H9 (cell line): ENCODE measurements around the gene UBE2B. TPM values are rescaled to one million over a fixed set of nuclear protein-coding genes. Genes with fewer than 3 reads are reported as not detected.

Experiments used
- DNase-seq: peaks from one replicate; pipeline ENCODE4 v3.0.0-alpha.2; 2017
- H2AFZ ChIP-seq: one replicate; pipeline ENCODE4 v1.6.1; 2013; ENCODE audit warnings: mild to moderate bottlenecking, low read length, control low read depth, moderate library complexity
- H2AK5ac ChIP-seq: 2 replicates; pipeline ENCODE4 v1.6.1; 2013; ENCODE audit warnings: low read length, control low read depth, mixed read lengths; ENCODE audit not compliant: insufficient read length
- H2BK120ac ChIP-seq: one replicate; pipeline ENCODE4 v1.6.1; 2013; ENCODE audit warnings: low read depth, mild to moderate bottlenecking, low read length, control low read depth, inconsistent platforms; ENCODE audit not compliant: poor library complexity, severe bottlenecking
- H2BK12ac ChIP-seq: 2 replicates; pipeline ENCODE4 v1.6.1; 2013; ENCODE audit warnings: low read length, control low read depth, mixed read lengths, low read depth; ENCODE audit not compliant: insufficient read length
- H2BK15ac ChIP-seq: 2 replicates; pipeline ENCODE4 v1.6.1; 2013; ENCODE audit warnings: low read depth, low read length, control low read depth
- H2BK20ac ChIP-seq: one replicate; pipeline ENCODE4 v1.6.1; 2013; ENCODE audit warnings: low read depth, mild to moderate bottlenecking, low read length, control low read depth, inconsistent platforms; ENCODE audit not compliant: poor library complexity, severe bottlenecking
- H2BK5ac ChIP-seq: 2 replicates; pipeline ENCODE4 v1.6.1; 2013; ENCODE audit warnings: low read length, control low read depth, mixed read lengths; ENCODE audit not compliant: insufficient read length
- H3K14ac ChIP-seq: 2 replicates; pipeline ENCODE4 v1.6.1; 2013; ENCODE audit warnings: low read length, control low read depth; ENCODE audit not compliant: insufficient read depth
- H3K18ac ChIP-seq: 2 replicates; pipeline ENCODE4 v1.6.1; 2013; ENCODE audit warnings: low read depth, mild to moderate bottlenecking, mixed read lengths, low read length, control low read depth; ENCODE audit not compliant: insufficient read length
- H3K23ac ChIP-seq: 2 replicates; pipeline ENCODE4 v1.6.1; 2013; ENCODE audit warnings: low read length, control low read depth, mixed read lengths, low read depth; ENCODE audit not compliant: insufficient read length
- H3K23me2 ChIP-seq: 2 replicates; pipeline ENCODE4 v1.6.1; 2013; ENCODE audit warnings: low read depth, mild to moderate bottlenecking, mixed read lengths, low read length, control low read depth; ENCODE audit not compliant: insufficient read length, poor library complexity, severe bottlenecking
- H3K27ac ChIP-seq: 2 replicates; pipeline ENCODE4 v1.5.1; 2013; ENCODE audit warnings: low read length, control low read depth, mixed read lengths, low read depth; ENCODE audit not compliant: insufficient read length
- H3K27me3 ChIP-seq: 2 replicates; pipeline ENCODE4 v1.6.1; 2013; ENCODE audit warnings: low read length, control low read depth, inconsistent platforms; ENCODE audit not compliant: insufficient read depth
- H3K4ac ChIP-seq: 2 replicates; pipeline ENCODE4 v1.6.1; 2013; ENCODE audit warnings: low read depth, mild to moderate bottlenecking, control low read depth, inconsistent platforms, low read length, moderate library complexity
- H3K4me1 ChIP-seq: 2 replicates; pipeline ENCODE4 v1.6.1; 2013; ENCODE audit warnings: low read length, control low read depth, inconsistent platforms; ENCODE audit not compliant: insufficient read depth
- H3K4me2 ChIP-seq: 2 replicates; pipeline ENCODE4 v1.6.1; 2013; ENCODE audit warnings: low read length, control low read depth, mixed read lengths; ENCODE audit not compliant: insufficient read length, insufficient read depth
- H3K56ac ChIP-seq: 2 replicates; pipeline ENCODE4 v1.6.1; 2013; ENCODE audit warnings: low read depth, mild to moderate bottlenecking, mixed read lengths, low read length, control low read depth; ENCODE audit not compliant: insufficient read length
- H3K79me1 ChIP-seq: 2 replicates; pipeline ENCODE4 v1.6.1; 2013; ENCODE audit warnings: low read depth, mild to moderate bottlenecking, moderate library complexity, low read length, control low read depth, inconsistent platforms; ENCODE audit not compliant: insufficient read depth, poor library complexity, severe bottlenecking
- H3K79me2 ChIP-seq: 2 replicates; pipeline ENCODE4 v1.6.1; 2013; ENCODE audit warnings: low read length, control low read depth, inconsistent platforms; ENCODE audit not compliant: insufficient read depth
- H3K9ac ChIP-seq: 2 replicates; pipeline ENCODE4 v1.6.1; 2013; ENCODE audit warnings: low read length, control low read depth, mixed read lengths; ENCODE audit not compliant: insufficient read length; ENCODE audit errors: extremely low read depth
- H3K9me3 ChIP-seq: one replicate; pipeline ENCODE4 v1.6.1; 2013; ENCODE audit warnings: low read depth, low read length, inconsistent platforms; ENCODE audit not compliant: control insufficient read depth
- H3T11ph ChIP-seq: one replicate; pipeline ENCODE4 v1.6.1; 2013; ENCODE audit warnings: mild to moderate bottlenecking, low read length, control low read depth, inconsistent platforms
- H4K20me1 ChIP-seq: one replicate; pipeline ENCODE4 v1.6.1; 2013; ENCODE audit not compliant: control insufficient read depth, insufficient read length, insufficient read depth
- H4K5ac ChIP-seq: 2 replicates; pipeline ENCODE4 v1.6.1; 2013; ENCODE audit warnings: low read depth, mild to moderate bottlenecking, mixed read lengths, low read length, control low read depth; ENCODE audit not compliant: insufficient read length
- H4K8ac ChIP-seq: replicated peaks from 2 replicates; pipeline ENCODE4 v1.6.1; 2013; ENCODE audit warnings: low read length, control low read depth, mixed read lengths, low read depth; ENCODE audit not compliant: insufficient read length
- H4K91ac ChIP-seq: 2 replicates; pipeline ENCODE4 v1.6.1; 2013; ENCODE audit warnings: low read depth, mild to moderate bottlenecking, moderate library complexity, mixed read lengths, low read length, control low read depth; ENCODE audit not compliant: insufficient read length
- H3K27ac Mint-ChIP-seq, 3 experiments: 2 replicates in 2 of 3; 3 replicates in 1 of 3; pipeline ENCODE4 v1.8.0; 2020 to 2021; ENCODE audit warnings: mixed read lengths in 3 of 3, mild to moderate bottlenecking in 1 of 3, moderate library complexity in 1 of 3
- H3K27me3 Mint-ChIP-seq: 2 replicates; pipeline ENCODE4 v1.8.0; 2021; ENCODE audit warnings: low read depth, mild to moderate bottlenecking, moderate library complexity, mixed read lengths
- H3K36me3 Mint-ChIP-seq, 3 experiments: 2 replicates in 2 of 3; 3 replicates in 1 of 3; pipeline ENCODE4 v1.8.0; 2020 to 2021; ENCODE audit warnings: low read depth in 3 of 3, mixed read lengths in 3 of 3; ENCODE audit not compliant: insufficient read depth in 1 of 3
- H3K4me1 Mint-ChIP-seq, 2 experiments: 2 replicates each; pipeline ENCODE4 v1.8.0; 2020; ENCODE audit warnings: mixed read lengths in 2 of 2
- H3K4me3 Mint-ChIP-seq, 2 experiments: 2 replicates in 1 of 2; 3 replicates in 1 of 2; pipeline ENCODE4 v1.8.0; 2020 to 2021; ENCODE audit warnings: mild to moderate bottlenecking in 2 of 2, mixed read lengths in 2 of 2, moderate library complexity in 1 of 2
- H3K9me3 Mint-ChIP-seq, 2 experiments: 2 replicates in 1 of 2; 3 replicates in 1 of 2; pipeline ENCODE4 v1.8.0; 2020; ENCODE audit warnings: mild to moderate bottlenecking in 2 of 2, mixed read lengths in 2 of 2, moderate library complexity in 1 of 2
- CTCF ChIP-seq: fragments of 200-600 bp; sonication (generic); conservative IDR thresholded peaks from 3 replicates; pipeline ENCODE4 v1.8.0; 2021; ENCODE audit warnings: antibody characterized with exemption, mild to moderate bottlenecking
- WGBS: extraction: QIAGEN DNeasy Blood & Tissue Kit; methylation state at CpG from one replicate; pipeline ENCODE4 v1.1.7; 2013; ENCODE audit warnings: missing lambda C conversion rate, low lambda C conversion rate, mixed read lengths; ENCODE audit not compliant: insufficient read length; ENCODE audit errors: extremely low coverage; 5-methylcytosine and 5-hydroxymethylcytosine counted together
- total RNA-seq: library from RNA; stranded (reverse); gene quantifications from 2 replicates; pipeline ENCODE4 v1.2.1, GENCODE V29; 2021

The UBE2B gene
- total RNA-seq, 1 experiment from 2014 or later, result 50.3 TPM

GRCh38 chr5:134430001-134430569 lies 58.7 kb downstream of the UBE2B start:
- Mint-ChIP-seq H3K27me3 (no peaks in the 10 kb centered on the region; the same call in 1 of the 2 replicates), H3K9me3 (no peaks in the 10 kb centered on the region), H3K36me3 (peaks cover 4 to 18% (median 7%) of the 10 kb centered on the region in 3 experiments; a peak in 2 of 7 replicates), H3K4me3 (peak overlapping the region; percentile 6 to 70), H3K4me1 (peaks cover 52 to 54% of the 10 kb centered on the region in 2 experiments), H3K27ac (peak overlapping the region in 2 of 3 experiments; percentile 40 to 74; a peak in 2 of 7 replicates)
- H2BK5ac ChIP-seq, result no peak overlapping the region
- H3T11ph ChIP-seq, result no peak overlapping the region
- H3K4me2 ChIP-seq, result peak overlapping the region; percentile 19
- H2AK5ac ChIP-seq, result no peak overlapping the region
- no peak overlapping the region for H2BK120ac ChIP-seq
- H2BK15ac ChIP-seq, result no peak overlapping the region
- H3K18ac ChIP-seq, result no peak overlapping the region
- no peak overlapping the region for H2AFZ ChIP-seq
- H3K27ac ChIP-seq, result no peak overlapping the region
- H3K23me2 ChIP-seq, result peaks cover 6% of the 10 kb centered on the region
- H4K8ac ChIP-seq, result no peak overlapping the region
- H3K14ac ChIP-seq, result no peak overlapping the region
- H3K27me3 ChIP-seq, result no peaks in the 10 kb centered on the region
- no peak overlapping the region for H3K4ac ChIP-seq
- no CpG with 5 or more reads among the region's 5 CpGs for WGBS
- H3K79me1 ChIP-seq, result no peaks in the 10 kb centered on the region
- no peaks in the 10 kb centered on the region for H4K20me1 ChIP-seq
- no peak overlapping the region for H4K5ac ChIP-seq
- TF ChIP-seq CTCF, result no peak
- peaks cover 4% of the 10 kb centered on the region; the same call in 1 of the 2 replicates for H3K4me1 ChIP-seq
- no peak overlapping the region for H3K9ac ChIP-seq
- peak; percentile 72 for DNase-seq
- no peak overlapping the region for H3K56ac ChIP-seq
- no peaks in the 10 kb centered on the region; the same call in 1 of the 2 replicates for H3K79me2 ChIP-seq
- H3K9me3 ChIP-seq, result no peaks in the 10 kb centered on the region
- H4K91ac ChIP-seq, result no peak overlapping the region
- no peak overlapping the region for H2BK20ac ChIP-seq
- no peak overlapping the region for H2BK12ac ChIP-seq
- H3K23ac ChIP-seq, result no peak overlapping the region
